ENCODE results near the gene CES4A. TPM values are rescaled to one million over a fixed set of nuclear protein-coding genes. Genes with fewer than 3 reads are reported as not detected.

Gene CES4A
- total and polyA plus RNA-seq, 2 of the 13 experiments (the other 11 are each of a cell fraction or from before 2014, with no cell fraction given): 0.09 to 0.17 TPM

DNA sequence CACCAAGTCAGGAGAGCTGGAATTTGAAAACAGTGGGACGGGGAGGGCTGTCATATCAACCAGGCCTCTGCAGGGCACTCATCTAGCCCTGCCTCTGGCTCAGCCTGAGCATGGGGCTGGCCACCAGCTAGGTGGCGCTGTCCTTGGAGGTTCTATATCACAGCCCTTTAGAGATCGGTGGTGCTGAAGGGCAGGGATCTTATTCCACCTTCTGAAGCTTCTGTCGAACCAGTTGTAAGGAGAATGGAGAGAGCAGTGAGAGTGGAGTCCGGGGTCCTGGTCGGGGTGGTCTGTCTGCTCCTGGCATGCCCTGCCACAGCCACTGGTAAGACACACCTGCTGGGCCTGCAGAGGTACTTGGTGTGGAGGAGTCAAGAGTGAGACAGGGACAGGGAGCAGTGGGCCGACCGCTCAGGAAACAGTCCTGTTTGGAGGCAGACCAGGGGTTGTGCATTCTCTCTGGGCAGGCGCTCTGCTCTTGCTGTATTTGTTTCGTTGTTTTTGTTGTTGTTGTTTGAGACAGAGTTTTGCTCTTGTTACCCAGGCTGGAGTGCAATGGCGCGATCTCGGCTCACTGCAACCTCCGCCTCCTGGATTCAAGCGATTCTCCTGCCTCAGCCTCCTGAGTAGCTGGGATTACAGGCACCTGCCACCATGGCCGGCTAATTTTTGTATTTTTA is 27.2 kb upstream of the CES4A start, which contains the start of gene CES3 (continued):
- TF ChIP-seq, protein P1, sequence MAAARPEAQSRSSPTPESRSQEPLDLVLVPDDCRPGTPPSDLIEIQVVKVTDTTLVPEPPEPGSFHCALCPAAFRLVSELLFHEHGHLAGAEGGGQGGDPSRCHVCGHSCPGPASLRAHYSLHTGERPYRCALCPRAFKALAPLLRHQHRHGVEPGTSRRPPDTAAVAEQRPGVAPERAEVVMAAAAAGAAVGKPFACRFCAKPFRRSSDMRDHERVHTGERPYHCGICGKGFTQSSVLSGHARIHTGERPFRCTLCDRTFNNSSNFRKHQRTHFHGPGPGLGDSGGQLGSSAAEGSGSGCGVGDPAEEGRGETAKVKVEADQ (CRISPR knock-in tag; IDR thresholded peaks at IDR 0.05; ENCODE audit: borderline replicate concordance): no peak
- TF ChIP-seq RELA (CRISPR knock-in tag; IDR thresholded peaks at IDR 0.05): no peak
- no peak for TF ChIP-seq JUN (CRISPR knock-in tag; IDR thresholded peaks at IDR 0.05)
- TF ChIP-seq FOXM1 (CRISPR knock-in tag; IDR thresholded peaks at IDR 0.05): no peak
- no peak for TF ChIP-seq PHF21A (CRISPR knock-in tag; IDR thresholded peaks at IDR 0.05)
- peak; percentile 48 for TF ChIP-seq TEAD3 (CRISPR knock-in tag; optimal IDR thresholded peaks at IDR 0.05; ENCODE audit: borderline replicate concordance)
- peak; percentile 81; the same call in 1 of the 2 replicates for TF ChIP-seq ZNF225 (CRISPR knock-in tag; IDR thresholded peaks at IDR 0.05)
- no peak for TF ChIP-seq ZBTB20 (CRISPR knock-in tag; IDR thresholded peaks at IDR 0.05; ENCODE audit: borderline replicate concordance, low read depth)
- no peak for TF ChIP-seq CHCHD3 (CRISPR knock-in tag; IDR thresholded peaks at IDR 0.05)
- TF ChIP-seq RFXANK (CRISPR knock-in tag; IDR thresholded peaks at IDR 0.05): no peak
- no peak for TF ChIP-seq HNRNPUL1 (IDR thresholded peaks at IDR 0.05; ENCODE audit: low read depth, low read length)
- TF ChIP-seq ZNF724P (CRISPR knock-in tag; IDR thresholded peaks at IDR 0.05; ENCODE audit: borderline replicate concordance): no peak
- no peak for TF ChIP-seq MBNL3 (CRISPR knock-in tag; conservative IDR thresholded peaks at IDR 0.05)
- TF ChIP-seq ZNF703 (CRISPR knock-in tag; IDR thresholded peaks at IDR 0.05; ENCODE audit: borderline replicate concordance): no peak
- TF ChIP-seq NR3C1 (CRISPR knock-in tag; IDR thresholded peaks at IDR 0.05): no peak
- TF ChIP-seq NR2C2 (CRISPR knock-in tag; IDR thresholded peaks at IDR 0.05; ENCODE audit: borderline replicate concordance): 0 out of 2 replicates have a peak, but pooled peaks have one; percentile 14
- no peak for TF ChIP-seq FOXP1 (IDR thresholded peaks at IDR 0.05)
- TF ChIP-seq FOXP1 (CRISPR knock-in tag; IDR thresholded peaks at IDR 0.05): no peak
- no peak for TF ChIP-seq ZNF12 (CRISPR knock-in tag; IDR thresholded peaks at IDR 0.05)
- peak; percentile 10; the same call in 1 of the 2 replicates for TF ChIP-seq ZNF556 (CRISPR knock-in tag; IDR thresholded peaks at IDR 0.05; ENCODE audit: borderline replicate concordance)
- 0 out of 2 replicates have a peak, but pooled peaks have one; percentile 17 for TF ChIP-seq ZNF768 (CRISPR knock-in tag; IDR thresholded peaks at IDR 0.05)
- TF ChIP-seq ZSCAN22 (CRISPR knock-in tag; IDR thresholded peaks at IDR 0.05): no peak
- TF ChIP-seq CBX1 (IDR thresholded peaks at IDR 0.05; ENCODE audit: low read depth): peak; percentile 67
- no peak for TF ChIP-seq ZNF605 (CRISPR knock-in tag; IDR thresholded peaks at IDR 0.05)
- no peak for TF ChIP-seq CBX2 (IDR thresholded peaks at IDR 0.05; ENCODE audit: low read depth, low read length)
- no peak for TF ChIP-seq CBX2 (CRISPR knock-in tag; IDR thresholded peaks at IDR 0.05; ENCODE audit: low read depth)
- no peak; the same call in 1 of the 2 replicates for TF ChIP-seq ZNF746 (CRISPR knock-in tag; IDR thresholded peaks at IDR 0.05)
- TF ChIP-seq, protein P2, sequence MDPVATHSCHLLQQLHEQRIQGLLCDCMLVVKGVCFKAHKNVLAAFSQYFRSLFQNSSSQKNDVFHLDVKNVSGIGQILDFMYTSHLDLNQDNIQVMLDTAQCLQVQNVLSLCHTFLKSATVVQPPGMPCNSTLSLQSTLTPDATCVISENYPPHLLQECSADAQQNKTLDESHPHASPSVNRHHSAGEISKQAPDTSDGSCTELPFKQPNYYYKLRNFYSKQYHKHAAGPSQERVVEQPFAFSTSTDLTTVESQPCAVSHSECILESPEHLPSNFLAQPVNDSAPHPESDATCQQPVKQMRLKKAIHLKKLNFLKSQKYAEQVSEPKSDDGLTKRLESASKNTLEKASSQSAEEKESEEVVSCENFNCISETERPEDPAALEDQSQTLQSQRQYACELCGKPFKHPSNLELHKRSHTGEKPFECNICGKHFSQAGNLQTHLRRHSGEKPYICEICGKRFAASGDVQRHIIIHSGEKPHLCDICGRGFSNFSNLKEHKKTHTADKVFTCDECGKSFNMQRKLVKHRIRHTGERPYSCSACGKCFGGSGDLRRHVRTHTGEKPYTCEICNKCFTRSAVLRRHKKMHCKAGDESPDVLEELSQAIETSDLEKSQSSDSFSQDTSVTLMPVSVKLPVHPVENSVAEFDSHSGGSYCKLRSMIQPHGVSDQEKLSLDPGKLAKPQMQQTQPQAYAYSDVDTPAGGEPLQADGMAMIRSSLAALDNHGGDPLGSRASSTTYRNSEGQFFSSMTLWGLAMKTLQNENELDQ (CRISPR knock-in tag; IDR thresholded peaks at IDR 0.05; ENCODE audit: borderline replicate concordance): no peak
- TF ChIP-seq ZFP1 (CRISPR knock-in tag; IDR thresholded peaks at IDR 0.05): no peak
- TF ChIP-seq, protein P3, sequence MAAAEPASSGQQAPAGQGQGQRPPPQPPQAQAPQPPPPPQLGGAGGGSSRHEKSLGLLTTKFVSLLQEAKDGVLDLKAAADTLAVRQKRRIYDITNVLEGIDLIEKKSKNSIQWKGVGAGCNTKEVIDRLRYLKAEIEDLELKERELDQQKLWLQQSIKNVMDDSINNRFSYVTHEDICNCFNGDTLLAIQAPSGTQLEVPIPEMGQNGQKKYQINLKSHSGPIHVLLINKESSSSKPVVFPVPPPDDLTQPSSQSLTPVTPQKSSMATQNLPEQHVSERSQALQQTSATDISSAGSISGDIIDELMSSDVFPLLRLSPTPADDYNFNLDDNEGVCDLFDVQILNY (CRISPR knock-in tag; conservative IDR thresholded peaks at IDR 0.05): no peak
- TF ChIP-seq TCF7 (IDR thresholded peaks at IDR 0.05; ENCODE audit: low read depth): no peak
- TF ChIP-seq PHB2 (IDR thresholded peaks at IDR 0.05; ENCODE audit: partially characterized antibody): no peak
